WTC11 (cell line): ENCODE measurements around the gene MAP3K5. TPM values are rescaled to one million over a fixed set of nuclear protein-coding genes. Genes with fewer than 3 reads are reported as not detected.

Experiments
- ATAC-seq: fragments of 200-7000 bp; cut with Tn5 transposase; 2 replicates; pipeline ENCODE4 v1.10.0; 2021; ENCODE audit warnings: mild to moderate bottlenecking, moderate library complexity
- CTCF ChIA-PET: fragments of 300-600 bp; sonication (Branson Sonifier 250); formaldehyde crosslinking; loops from one replicate; lab custom pipeline; 2021; ENCODE audit warnings: antibody characterized with exemption; lab: Charles Lee
- POLR2A ChIA-PET: fragments of 350-600 bp; sonication (Branson Sonifier 250); formaldehyde crosslinking; loops from one replicate; lab custom pipeline; 2021; ENCODE audit warnings: antibody characterized with exemption; lab: Charles Lee
- DNase-seq: peaks from one replicate; pipeline ENCODE4 v3.0.0; 2021; ENCODE audit warnings: low spot score
- H3K27ac Mint-ChIP-seq: 2 replicates; pipeline ENCODE4 v1.8.0; 2021; ENCODE audit warnings: mixed read lengths
- H3K27me3 Mint-ChIP-seq: 2 replicates; pipeline ENCODE4 v1.8.0; 2021; ENCODE audit warnings: low read depth, mild to moderate bottlenecking, moderate library complexity, mixed read lengths
- H3K36me3 Mint-ChIP-seq: 2 replicates; pipeline ENCODE4 v1.8.0; 2021; ENCODE audit warnings: mixed read lengths
- H3K4me1 Mint-ChIP-seq: 2 replicates; pipeline ENCODE4 v1.8.0; 2022; ENCODE audit warnings: mixed read lengths
- H3K4me3 Mint-ChIP-seq: 2 replicates; pipeline ENCODE4 v1.8.0; 2021; ENCODE audit warnings: mild to moderate bottlenecking, moderate library complexity, mixed read lengths
- H3K9me3 Mint-ChIP-seq: 2 replicates; pipeline ENCODE4 v1.8.0; 2021; ENCODE audit warnings: mixed read lengths
- AR ChIP-seq: fragments of 250-450 bp; sonication (Bioruptor Pico); IDR thresholded peaks from 2 replicates; pipeline ENCODE4 v1.9.0; 2021; ENCODE audit warnings: mild to moderate bottlenecking
- ATF1 ChIP-seq: sonication (generic); formaldehyde crosslinking; IDR thresholded peaks from 2 replicates; pipeline ENCODE4 v1.8.1; 2023; ENCODE audit warnings: mild to moderate bottlenecking, moderate library complexity, missing genetic modification reagents
- CBFB ChIP-seq: sonication (generic); formaldehyde crosslinking; IDR thresholded peaks from 2 replicates; pipeline ENCODE4 v1.8.1; 2022; ENCODE audit warnings: mild to moderate bottlenecking, low read depth, missing genetic modification reagents
- E2F5 ChIP-seq: sonication (generic); formaldehyde crosslinking; IDR thresholded peaks from 2 replicates; pipeline ENCODE4 v1.8.1; 2022; ENCODE audit warnings: mild to moderate bottlenecking, moderate library complexity, missing genetic modification reagents
- FOXK1 ChIP-seq: sonication (generic); formaldehyde crosslinking; IDR thresholded peaks from 2 replicates; pipeline ENCODE4 v1.8.0; 2022; ENCODE audit warnings: mild to moderate bottlenecking, moderate library complexity, missing genetic modification reagents
- GABPB1 ChIP-seq: sonication (generic); formaldehyde crosslinking; IDR thresholded peaks from 2 replicates; pipeline ENCODE4 v1.8.1; 2023; ENCODE audit warnings: mild to moderate bottlenecking, missing genetic modification reagents
- HMGA2 ChIP-seq: fragments of 250-450 bp; sonication (Bioruptor Pico); IDR thresholded peaks from 2 replicates; pipeline ENCODE4 v1.4.0; 2021; ENCODE audit warnings: mild to moderate bottlenecking, moderate library complexity
- MLX ChIP-seq: sonication (generic); formaldehyde crosslinking; IDR thresholded peaks from 2 replicates; pipeline ENCODE4 v1.8.1; 2023; ENCODE audit warnings: mild to moderate bottlenecking, missing genetic modification reagents, moderate library complexity
- PRDM15 ChIP-seq: sonication (generic); formaldehyde crosslinking; IDR thresholded peaks from 2 replicates; pipeline ENCODE4 v1.8.0; 2022; ENCODE audit warnings: missing genetic modification reagents
- RELA ChIP-seq: sonication (generic); formaldehyde crosslinking; IDR thresholded peaks from 2 replicates; pipeline ENCODE4 v1.8.1; 2022; ENCODE audit warnings: missing genetic modification reagents, mild to moderate bottlenecking, borderline replicate concordance
- RORB ChIP-seq: fragments of 250-450 bp; sonication (Bioruptor Pico); IDR thresholded peaks from 2 replicates; pipeline ENCODE4 v1.9.0; 2021; ENCODE audit warnings: mild to moderate bottlenecking
- SOX15 ChIP-seq: fragments of 250-450 bp; sonication (Bioruptor Pico); IDR thresholded peaks from 2 replicates; pipeline ENCODE4 v1.9.0; 2021; ENCODE audit warnings: mild to moderate bottlenecking
- TEAD1 ChIP-seq: sonication (generic); formaldehyde crosslinking; IDR thresholded peaks from 2 replicates; pipeline ENCODE4 v1.8.0; 2022; ENCODE audit warnings: mild to moderate bottlenecking, missing genetic modification reagents
- TEAD4 ChIP-seq: sonication (generic); formaldehyde crosslinking; IDR thresholded peaks from 2 replicates; pipeline ENCODE4 v1.8.0; 2022; ENCODE audit warnings: mild to moderate bottlenecking, missing genetic modification reagents
- USF1 ChIP-seq: sonication (generic); formaldehyde crosslinking; IDR thresholded peaks from 2 replicates; pipeline ENCODE4 v1.8.0; 2022; ENCODE audit warnings: mild to moderate bottlenecking, missing genetic modification reagents
- ZNF121 ChIP-seq: sonication (generic); formaldehyde crosslinking; IDR thresholded peaks from 2 replicates; pipeline ENCODE4 v1.8.0; 2023; ENCODE audit warnings: missing genetic modification reagents
- ZNF232 ChIP-seq: sonication (generic); formaldehyde crosslinking; IDR thresholded peaks from 2 replicates; pipeline ENCODE4 v1.8.0; 2022; ENCODE audit warnings: mild to moderate bottlenecking, missing genetic modification reagents
- ZNF317 ChIP-seq: sonication (generic); formaldehyde crosslinking; IDR thresholded peaks from 2 replicates; pipeline ENCODE4 v1.8.1; 2023; ENCODE audit warnings: low read depth, mild to moderate bottlenecking, moderate library complexity, missing genetic modification reagents, borderline replicate concordance
- total RNA-seq: library from RNA; stranded (reverse); gene quantifications from 3 replicates; pipeline ENCODE4 v1.2.3, GENCODE V29; 2021
- TF ChIP-seq, protein P1 (sequence below): fragments of 250-450 bp; sonication (Bioruptor Pico); IDR thresholded peaks from 2 replicates; pipeline ENCODE4 v1.9.0; 2021; ENCODE audit warnings: moderate library complexity, mild to moderate bottlenecking, inconsistent platforms, borderline replicate concordance
- TF ChIP-seq, protein P2 (sequence below): sonication (generic); formaldehyde crosslinking; IDR thresholded peaks from 2 replicates; pipeline ENCODE4 v1.8.0; 2022; ENCODE audit warnings: mild to moderate bottlenecking, missing genetic modification reagents
- TF ChIP-seq, protein P3 (sequence below): sonication (generic); formaldehyde crosslinking; IDR thresholded peaks from 2 replicates; pipeline ENCODE4 v1.8.1; 2022; ENCODE audit warnings: missing genetic modification reagents, borderline replicate concordance

The MAP3K5 gene
- total RNA-seq, 1 experiment from 2014 or later, result 1.6 TPM

- DNase-seq (no peak), ATAC-seq (no peak)
- no peaks in the 10 kb centered on the region for H3K9me3 Mint-ChIP-seq
- TF ChIP-seq, protein P1, sequence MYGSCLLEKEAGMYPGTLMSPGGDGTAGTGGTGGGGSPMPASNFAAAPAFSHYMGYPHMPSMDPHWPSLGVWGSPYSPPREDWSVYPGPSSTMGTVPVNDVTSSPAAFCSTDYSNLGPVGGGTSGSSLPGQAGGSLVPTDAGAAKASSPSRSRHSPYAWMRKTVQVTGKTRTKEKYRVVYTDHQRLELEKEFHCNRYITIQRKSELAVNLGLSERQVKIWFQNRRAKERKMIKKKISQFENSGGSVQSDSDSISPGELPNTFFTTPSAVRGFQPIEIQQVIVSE, result no peak
- TF ChIP-seq FOXK1 (CRISPR knock-in tag) (no peak), ZNF121 (CRISPR knock-in tag) (no peak), TEAD4 (CRISPR knock-in tag) (no peak), RORB (CRISPR knock-in tag) (no peak), SOX15 (CRISPR knock-in tag) (no peak), AR (CRISPR knock-in tag) (no peak), ATF1 (CRISPR knock-in tag) (no peak), MLX (CRISPR knock-in tag) (no peak), RELA (CRISPR knock-in tag) (no peak), CBFB (CRISPR knock-in tag) (no peak), USF1 (CRISPR knock-in tag) (no peak), HMGA2 (CRISPR knock-in tag) (no peak)
- TF ChIP-seq, protein P2, sequence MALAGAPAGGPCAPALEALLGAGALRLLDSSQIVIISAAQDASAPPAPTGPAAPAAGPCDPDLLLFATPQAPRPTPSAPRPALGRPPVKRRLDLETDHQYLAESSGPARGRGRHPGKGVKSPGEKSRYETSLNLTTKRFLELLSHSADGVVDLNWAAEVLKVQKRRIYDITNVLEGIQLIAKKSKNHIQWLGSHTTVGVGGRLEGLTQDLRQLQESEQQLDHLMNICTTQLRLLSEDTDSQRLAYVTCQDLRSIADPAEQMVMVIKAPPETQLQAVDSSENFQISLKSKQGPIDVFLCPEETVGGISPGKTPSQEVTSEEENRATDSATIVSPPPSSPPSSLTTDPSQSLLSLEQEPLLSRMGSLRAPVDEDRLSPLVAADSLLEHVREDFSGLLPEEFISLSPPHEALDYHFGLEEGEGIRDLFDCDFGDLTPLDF, result no peak
- CTCF ChIA-PET, result no interaction called here
- no peaks in the 10 kb centered on the region; the same call in 1 of the 2 replicates for H3K27me3 Mint-ChIP-seq
- no peak overlapping the region for H3K4me3 Mint-ChIP-seq
- POLR2A ChIA-PET, result no interaction called here
- H3K4me1 Mint-ChIP-seq, result peaks cover 9% of the 10 kb centered on the region
- no peak overlapping the region for H3K27ac Mint-ChIP-seq
- no peaks in the 10 kb centered on the region for H3K36me3 Mint-ChIP-seq
These were observed 16.7 kb downstream of the MAP3K5 start for GRCh38 chr6:136775548-136775947.

- Mint-ChIP-seq H3K27ac (no peak overlapping the region), H3K27me3 (no peaks in the 10 kb centered on the region; the same call in 1 of the 2 replicates), H3K4me1 (peaks cover 9% of the 10 kb centered on the region), H3K4me3 (no peak overlapping the region), H3K36me3 (no peaks in the 10 kb centered on the region), H3K9me3 (no peaks in the 10 kb centered on the region)
- no peak for TF ChIP-seq PRDM15 (CRISPR knock-in tag)
- TF ChIP-seq AR (CRISPR knock-in tag), result no peak
- TF ChIP-seq ZNF232 (CRISPR knock-in tag), result no peak
- TF ChIP-seq ZNF317 (CRISPR knock-in tag), result no peak
- TF ChIP-seq TEAD1 (CRISPR knock-in tag), result no peak
- no peak for TF ChIP-seq GABPB1 (CRISPR knock-in tag)
- no peak for TF ChIP-seq E2F5 (CRISPR knock-in tag)
- TF ChIP-seq, protein P3, sequence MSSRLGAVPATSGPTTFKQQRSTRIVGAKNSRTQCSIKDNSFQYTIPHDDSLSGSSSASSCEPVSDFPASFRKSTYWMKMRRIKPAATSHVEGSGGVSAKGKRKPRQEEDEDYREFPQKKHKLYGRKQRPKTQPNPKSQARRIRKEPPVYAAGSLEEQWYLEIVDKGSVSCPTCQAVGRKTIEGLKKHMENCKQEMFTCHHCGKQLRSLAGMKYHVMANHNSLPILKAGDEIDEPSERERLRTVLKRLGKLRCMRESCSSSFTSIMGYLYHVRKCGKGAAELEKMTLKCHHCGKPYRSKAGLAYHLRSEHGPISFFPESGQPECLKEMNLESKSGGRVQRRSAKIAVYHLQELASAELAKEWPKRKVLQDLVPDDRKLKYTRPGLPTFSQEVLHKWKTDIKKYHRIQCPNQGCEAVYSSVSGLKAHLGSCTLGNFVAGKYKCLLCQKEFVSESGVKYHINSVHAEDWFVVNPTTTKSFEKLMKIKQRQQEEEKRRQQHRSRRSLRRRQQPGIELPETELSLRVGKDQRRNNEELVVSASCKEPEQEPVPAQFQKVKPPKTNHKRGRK (CRISPR knock-in tag), result no peak
- DNase-seq, result no peak
- POLR2A ChIA-PET, result no interaction called here
- CTCF ChIA-PET, result no interaction called here
- ATAC-seq, result no peak
These were observed 17.2 kb downstream of the MAP3K5 start for GRCh38 chr6:136775081-136775480.
